ENCODE data around the gene XRCC2. TPM values are rescaled to one million over a fixed set of nuclear protein-coding genes. Genes with fewer than 3 reads are reported as not detected.

The XRCC2 gene
- total RNA-seq, 1 donor from 2014 or later = 0.11 TPM

DNA sequence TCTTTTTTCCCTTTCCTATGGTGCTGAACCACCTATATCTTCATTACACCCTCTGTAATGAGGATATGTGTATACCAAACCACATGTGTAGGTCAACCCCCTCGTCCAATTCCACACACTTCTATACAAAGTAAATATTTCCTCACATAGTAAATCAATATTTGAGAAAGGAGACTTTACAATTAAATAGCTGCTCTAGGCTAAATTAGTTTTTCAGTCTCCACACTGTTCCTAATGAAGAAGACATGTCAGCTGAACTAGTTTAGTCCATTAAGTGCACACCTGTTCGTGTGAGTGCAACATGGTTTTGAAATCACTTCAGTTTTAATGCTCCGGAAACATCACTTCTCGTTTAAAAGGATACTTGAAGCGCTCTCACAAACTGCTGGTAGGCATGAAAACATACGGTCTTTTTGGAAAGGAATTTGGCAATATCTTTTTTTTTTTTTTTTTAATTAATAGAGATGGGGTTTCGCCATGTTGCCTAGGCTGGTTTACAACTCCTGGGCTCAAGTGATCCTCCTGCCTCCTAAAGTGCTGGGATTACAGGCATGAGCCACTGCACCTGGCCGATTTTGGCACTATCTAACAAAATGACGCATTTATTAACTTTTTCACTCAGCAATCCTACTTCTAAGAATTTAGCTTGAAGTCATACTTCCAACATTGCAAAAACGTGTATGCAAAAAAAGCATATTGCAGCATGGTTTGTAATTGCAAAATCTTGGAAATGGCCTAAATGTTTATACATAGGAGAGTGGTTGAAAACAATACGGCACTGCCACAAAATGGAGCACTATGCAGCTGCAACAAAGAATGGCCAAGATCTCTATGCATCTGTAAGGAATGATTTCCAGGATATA is 2.1 kb upstream of the XRCC2 start:
- no peaks in the 10 kb centered on the region for H3K27me3 ChIP-seq
- H3K36me3 ChIP-seq = no peaks in the 10 kb centered on the region
- intact Hi-C loops (cut with DNase I) = loop anchor here (2.0 to 10.0 kb wide), 2 partner anchors 243 to 653 kb away; partner anchors contain the start of genes GALNT11 and KMT2C
- peaks cover 0 to 7% of the 10 kb centered on the region in 2 donors for H3K4me1 ChIP-seq
- no peaks in the 10 kb centered on the region for H3K9me3 ChIP-seq
- no peak for DNase-seq (ENCODE audit: low spot score in 2 of 2)
- H3K27ac ChIP-seq = no peak overlapping the region
- no peak overlapping the region for H3K4me3 ChIP-seq
- TF ChIP-seq CTCF (IDR thresholded peaks at IDR 0.05) = no peak

- Histone ChIP-seq H3K9me3 (no peaks in the 10 kb centered on the region), H3K4me3 (peak overlapping the region; percentile 83 to 89), H3K36me3 (no peaks in the 10 kb centered on the region), H3K27me3 (no peaks in the 10 kb centered on the region), H3K27ac (no peak overlapping the region), H3K4me1 (peaks cover 0 to 7% of the 10 kb centered on the region in 2 donors)
- TF ChIP-seq CTCF (IDR thresholded peaks at IDR 0.05) = no peak
- no peak for DNase-seq (ENCODE audit: low spot score in 2 of 2)
- intact Hi-C loops (cut with DNase I) = loop anchor here (10.0 kb wide), 1 partner anchor 240 kb away; the partner anchor contains the start of gene KMT2C
Observed at GRCh38 chr7:152674860-152675758, 832 bp downstream of the XRCC2 start.

GRCh38 chr7:152673897-152674296 is 2.0 kb downstream of the XRCC2 start:
- intact Hi-C loops (cut with DNase I) = loop anchor here (10.0 kb wide), 1 partner anchor 239 kb away; the partner anchor contains the start of gene KMT2C
- H3K27ac ChIP-seq = no peak overlapping the region

DNA sequence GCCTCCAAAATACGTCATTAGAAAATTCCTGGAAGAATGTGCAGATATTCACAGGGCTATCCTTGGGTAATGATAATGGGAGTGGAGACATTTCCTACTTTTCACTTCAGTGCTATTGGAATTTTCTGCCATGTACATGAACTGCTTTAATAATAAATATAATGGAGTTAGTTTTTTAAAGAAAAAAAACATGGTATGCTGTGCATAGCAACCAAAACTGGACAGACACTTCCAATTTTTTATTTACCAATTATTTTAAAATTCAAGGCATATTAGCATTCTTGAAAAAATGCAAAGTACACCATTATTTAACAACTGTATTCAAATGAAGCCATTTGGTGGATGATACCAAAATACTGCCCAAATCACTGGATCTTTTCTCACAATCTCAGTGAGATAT is 3.3 kb downstream of the XRCC2 start:
- Histone ChIP-seq H3K4me1 (peaks cover 0 to 7% of the 10 kb centered on the region in 2 donors), H3K4me3 (no peak overlapping the region), H3K9me3 (no peaks in the 10 kb centered on the region), H3K27me3 (no peaks in the 10 kb centered on the region), H3K36me3 (no peaks in the 10 kb centered on the region), H3K27ac (no peak overlapping the region)
- TF ChIP-seq CTCF (IDR thresholded peaks at IDR 0.05) = no peak
- intact Hi-C loops (cut with DNase I) = loop anchor here (10.0 kb wide), 1 partner anchor 238 kb away; the partner anchor contains the start of gene KMT2C
- no peak for DNase-seq (ENCODE audit: low spot score in 2 of 2)

More at GRCh38 chr7:152673897-152674296, 2.0 kb downstream of the XRCC2 start:
- TF ChIP-seq CTCF (IDR thresholded peaks at IDR 0.05) = no peak
- H3K27me3 ChIP-seq = no peaks in the 10 kb centered on the region
- H3K36me3 ChIP-seq = no peaks in the 10 kb centered on the region
- no peaks in the 10 kb centered on the region for H3K9me3 ChIP-seq
- no peak overlapping the region for H3K4me3 ChIP-seq
- no peak for DNase-seq (ENCODE audit: low spot score in 2 of 2)
- H3K4me1 ChIP-seq = peaks cover 0 to 7% of the 10 kb centered on the region in 2 donors

GRCh38 chr7:152669758-152670157 is 6.2 kb downstream of the XRCC2 start:
- no peak overlapping the region for H3K27ac ChIP-seq
- no peaks in the 10 kb centered on the region for H3K36me3 ChIP-seq
- DNase-seq (ENCODE audit: low spot score in 2 of 2) = no peak
- H3K4me3 ChIP-seq = no peak overlapping the region
- no peaks in the 10 kb centered on the region for H3K4me1 ChIP-seq
- no peaks in the 10 kb centered on the region for H3K9me3 ChIP-seq
- TF ChIP-seq CTCF (IDR thresholded peaks at IDR 0.05) = no peak
- intact Hi-C loops (cut with DNase I) = loop anchor here (10.0 kb wide), 1 partner anchor 235 kb away; the partner anchor contains the start of gene KMT2C
- no peaks in the 10 kb centered on the region for H3K27me3 ChIP-seq

All from ascending aorta (tissue), 2 donors.